ENCODE measurements around the gene USP3. TPM values are rescaled to one million over a fixed set of nuclear protein-coding genes. Genes with fewer than 3 reads are reported as not detected.

Gene USP3
- total and polyA plus RNA-seq, 2 donors (not counting 1 experiment from before 2014, with no cell fraction given): 21.3 to 55.5 TPM

DNA sequence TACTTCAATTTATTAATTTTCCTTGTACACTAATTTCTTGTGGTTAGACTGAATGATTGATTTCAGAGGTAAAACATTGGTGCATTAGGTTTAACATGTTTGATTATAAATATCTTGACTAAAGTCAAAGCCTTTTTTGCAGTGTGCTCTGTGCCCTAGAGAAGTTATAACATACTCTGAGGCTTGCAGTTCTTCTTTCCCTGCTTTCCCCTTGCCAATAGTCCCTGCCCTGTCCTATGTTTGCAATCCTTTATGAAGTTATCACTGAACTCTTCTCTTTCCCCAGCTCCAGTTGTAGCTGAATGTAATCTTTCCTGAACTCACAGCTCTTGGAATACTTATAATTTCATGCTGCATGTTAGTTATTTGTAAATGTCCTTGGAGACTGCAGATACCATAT lies 35.6 kb downstream of the USP3 start:
- no peaks in the 10 kb centered on the region for H3K27me3 ChIP-seq (ENCODE audit: control insufficient read depth, insufficient read depth, low read length)
- H3K27ac ChIP-seq (ENCODE audit: insufficient read depth, low read length): no peak overlapping the region
- H3K9me3 ChIP-seq (ENCODE audit: control insufficient read depth, insufficient read depth, low read depth, low read length): no peaks in the 10 kb centered on the region
- no peak for TF ChIP-seq EZH2 (IDR thresholded peaks at IDR 0.05; ENCODE audit: low read length, missing control alignments)
- TF ChIP-seq, protein P1, sequence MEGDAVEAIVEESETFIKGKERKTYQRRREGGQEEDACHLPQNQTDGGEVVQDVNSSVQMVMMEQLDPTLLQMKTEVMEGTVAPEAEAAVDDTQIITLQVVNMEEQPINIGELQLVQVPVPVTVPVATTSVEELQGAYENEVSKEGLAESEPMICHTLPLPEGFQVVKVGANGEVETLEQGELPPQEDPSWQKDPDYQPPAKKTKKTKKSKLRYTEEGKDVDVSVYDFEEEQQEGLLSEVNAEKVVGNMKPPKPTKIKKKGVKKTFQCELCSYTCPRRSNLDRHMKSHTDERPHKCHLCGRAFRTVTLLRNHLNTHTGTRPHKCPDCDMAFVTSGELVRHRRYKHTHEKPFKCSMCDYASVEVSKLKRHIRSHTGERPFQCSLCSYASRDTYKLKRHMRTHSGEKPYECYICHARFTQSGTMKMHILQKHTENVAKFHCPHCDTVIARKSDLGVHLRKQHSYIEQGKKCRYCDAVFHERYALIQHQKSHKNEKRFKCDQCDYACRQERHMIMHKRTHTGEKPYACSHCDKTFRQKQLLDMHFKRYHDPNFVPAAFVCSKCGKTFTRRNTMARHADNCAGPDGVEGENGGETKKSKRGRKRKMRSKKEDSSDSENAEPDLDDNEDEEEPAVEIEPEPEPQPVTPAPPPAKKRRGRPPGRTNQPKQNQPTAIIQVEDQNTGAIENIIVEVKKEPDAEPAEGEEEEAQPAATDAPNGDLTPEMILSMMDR (conservative IDR thresholded peaks at IDR 0.05 in 1 of 2, IDR thresholded peaks at IDR 0.05 in 1 of 2; ENCODE audit: low read depth in 1 of 2, low read length in 2 of 2): no peak
- peaks cover 1% of the 10 kb centered on the region for H3K79me2 ChIP-seq (ENCODE audit: control insufficient read depth, insufficient read depth, low read length)
- no peak for DNase-seq (ENCODE audit: low read depth in 2 of 2)
- H3K36me3 ChIP-seq (ENCODE audit: control insufficient read depth, insufficient read depth, low read length): no peaks in the 10 kb centered on the region
- H3K4me2 ChIP-seq (ENCODE audit: extremely low read depth, insufficient read depth, low read length): no peak overlapping the region
- no peaks in the 10 kb centered on the region for H4K20me1 ChIP-seq (ENCODE audit: control insufficient read depth, extremely low read depth, insufficient read depth, low read length)
- no peak overlapping the region for H3K4me3 ChIP-seq (replicated peaks in 1 of 4; ENCODE audit: control extremely low read depth in 1 of 4, insufficient read depth in 1 of 4, low read depth in 3 of 4, low read length in 4 of 4)
- no peak overlapping the region for H2AFZ ChIP-seq (ENCODE audit: low read length)
- H3K4me1 ChIP-seq (ENCODE audit: control insufficient read depth, extremely low read depth, insufficient read depth, low read length): no peaks in the 10 kb centered on the region
- no peak overlapping the region for H3K9ac ChIP-seq (ENCODE audit: insufficient read depth, low read length)

DNA sequence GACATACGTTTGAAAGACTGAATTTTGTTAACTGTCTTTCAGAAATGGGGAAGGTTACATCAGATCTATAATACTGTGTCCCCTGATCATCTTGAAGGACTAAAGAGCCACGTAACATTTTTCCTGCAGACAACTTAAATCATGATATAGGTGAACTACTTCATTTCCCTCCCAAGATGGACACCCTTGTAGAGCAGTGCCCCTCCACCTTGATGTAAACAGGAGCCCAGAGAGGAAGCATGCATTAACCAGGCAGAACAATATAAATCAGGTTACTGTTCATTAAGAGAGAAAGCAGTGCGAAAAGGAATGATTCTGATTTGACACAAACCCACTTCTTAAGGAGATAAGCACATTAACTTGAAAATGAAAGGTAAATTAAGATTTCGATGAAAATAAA lies 36.1 kb downstream of the USP3 start:
- DNase-seq (ENCODE audit: low read depth in 2 of 2): no peak
- no peak overlapping the region for H3K4me2 ChIP-seq (ENCODE audit: extremely low read depth, insufficient read depth, low read length)
- H3K4me3 ChIP-seq (replicated peaks in 1 of 4; ENCODE audit: control extremely low read depth in 1 of 4, insufficient read depth in 1 of 4, low read depth in 3 of 4, low read length in 4 of 4): no peak overlapping the region
- peaks cover 1% of the 10 kb centered on the region for H3K79me2 ChIP-seq (ENCODE audit: control insufficient read depth, insufficient read depth, low read length)
- H3K9me3 ChIP-seq (ENCODE audit: control insufficient read depth, insufficient read depth, low read depth, low read length): no peaks in the 10 kb centered on the region
- H3K4me1 ChIP-seq (ENCODE audit: control insufficient read depth, extremely low read depth, insufficient read depth, low read length): no peaks in the 10 kb centered on the region
- no peak overlapping the region for H3K9ac ChIP-seq (ENCODE audit: insufficient read depth, low read length)
- TF ChIP-seq, protein P1 (conservative IDR thresholded peaks at IDR 0.05 in 1 of 2, IDR thresholded peaks at IDR 0.05 in 1 of 2; ENCODE audit: low read depth in 1 of 2, low read length in 2 of 2): no peak
- no peak for TF ChIP-seq EZH2 (IDR thresholded peaks at IDR 0.05; ENCODE audit: low read length, missing control alignments)
- no peaks in the 10 kb centered on the region for H3K27me3 ChIP-seq (ENCODE audit: control insufficient read depth, insufficient read depth, low read length)
- H3K27ac ChIP-seq (ENCODE audit: insufficient read depth, low read length): no peak overlapping the region
- H4K20me1 ChIP-seq (ENCODE audit: control insufficient read depth, extremely low read depth, insufficient read depth, low read length): no peaks in the 10 kb centered on the region
- no peak overlapping the region for H2AFZ ChIP-seq (ENCODE audit: low read length)
- no peaks in the 10 kb centered on the region for H3K36me3 ChIP-seq (ENCODE audit: control insufficient read depth, insufficient read depth, low read length)

DNA sequence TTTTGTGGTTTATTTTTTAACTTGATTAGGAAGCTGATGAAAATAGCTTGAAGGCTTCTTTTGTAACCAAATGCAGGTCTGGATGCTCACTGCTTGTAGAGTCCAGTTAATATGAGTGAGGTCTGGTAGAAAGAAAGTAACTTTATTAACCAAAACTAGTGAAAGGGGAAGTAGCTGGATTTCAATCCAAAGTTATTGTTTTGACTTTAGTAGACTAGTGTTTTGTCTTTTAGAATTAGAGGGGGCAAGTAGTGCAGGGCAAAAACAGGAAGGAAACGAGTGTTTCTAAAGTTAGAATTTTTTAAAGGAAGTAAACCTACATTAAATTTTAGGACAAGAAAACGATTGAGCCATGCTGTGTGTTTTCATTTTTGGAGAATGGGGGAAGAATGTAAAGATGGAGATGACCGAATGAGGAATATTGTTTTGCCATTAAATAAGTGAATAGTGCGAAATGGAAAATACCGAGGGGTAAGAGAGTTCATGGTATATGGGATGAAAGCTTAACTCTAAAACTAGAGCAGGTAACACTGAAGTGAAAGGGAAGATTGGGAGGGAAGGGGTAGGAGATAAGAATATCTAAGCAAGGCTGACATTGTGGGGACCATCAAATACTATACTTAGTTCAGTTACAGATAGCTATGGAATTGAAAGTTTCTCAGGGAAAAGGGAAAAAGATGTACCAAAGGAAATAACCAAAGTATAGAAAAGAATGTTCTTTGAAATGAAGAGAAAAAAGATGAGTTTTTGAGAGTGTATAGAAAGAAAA lies 40.0 kb downstream of the USP3 start:
- Histone ChIP-seq H3K36me3 (ENCODE audit: control insufficient read depth, insufficient read depth, low read length) (no peaks in the 10 kb centered on the region), H3K4me2 (ENCODE audit: extremely low read depth, insufficient read depth, low read length) (no peak overlapping the region), H3K9me3 (ENCODE audit: control insufficient read depth, insufficient read depth, low read depth, low read length) (no peaks in the 10 kb centered on the region), H3K27ac (ENCODE audit: insufficient read depth, low read length) (no peak overlapping the region), H3K9ac (ENCODE audit: insufficient read depth, low read length) (no peak overlapping the region), H2AFZ (ENCODE audit: low read length) (no peak overlapping the region), H3K4me1 (ENCODE audit: control insufficient read depth, extremely low read depth, insufficient read depth, low read length) (no peaks in the 10 kb centered on the region), H4K20me1 (ENCODE audit: control insufficient read depth, extremely low read depth, insufficient read depth, low read length) (no peaks in the 10 kb centered on the region), H3K79me2 (ENCODE audit: control insufficient read depth, insufficient read depth, low read length) (no peaks in the 10 kb centered on the region), H3K4me3 (replicated peaks in 1 of 4; ENCODE audit: control extremely low read depth in 1 of 4, insufficient read depth in 1 of 4, low read depth in 3 of 4, low read length in 4 of 4) (no peak overlapping the region), H3K27me3 (ENCODE audit: control insufficient read depth, insufficient read depth, low read length) (no peaks in the 10 kb centered on the region)
- DNase-seq (ENCODE audit: low read depth in 2 of 2): no peak
- TF ChIP-seq, protein P1 (conservative IDR thresholded peaks at IDR 0.05 in 1 of 2, IDR thresholded peaks at IDR 0.05 in 1 of 2; ENCODE audit: low read depth in 1 of 2, low read length in 2 of 2): no peak
- no peak for TF ChIP-seq EZH2 (IDR thresholded peaks at IDR 0.05; ENCODE audit: low read length, missing control alignments)
